IMR-90 (cell line): Measurements from ENCODE around the gene RASSF3. TPM values are rescaled to one million over a fixed set of nuclear protein-coding genes. Genes with fewer than 3 reads are reported as not detected.

Source experiments
- ATAC-seq: fragments of 200-7000 bp; cut with Tn5 transposase; 2 replicates; pipeline ENCODE4 v1.9.1; 2020; ENCODE audit warnings: low read depth, mild to moderate bottlenecking, moderate library complexity
- BruUV-seq: library from RNA; stranded (reverse); fragments of 400-500 nt; replicated peaks from 2 replicates; lab custom pipeline; 2021; lab: Mats Ljungman, UMichigan
- CTCF ChIA-PET: fragments of 300-600 bp; formaldehyde crosslinking; extraction: SDS; loops from one replicate; lab custom pipeline; 2021; ENCODE audit warnings: antibody characterized with exemption; lab: Yijun Ruan, JAX
- POLR2A ChIA-PET: fragments of 300-600 bp; sonication (Branson Sonifier 250); formaldehyde crosslinking; loops from one replicate; lab custom pipeline; 2022; ENCODE audit warnings: antibody characterized with exemption; ENCODE audit not compliant: unreplicated experiment; lab: Charles Lee
- DNase-seq: peaks from one replicate; pipeline ENCODE4 v3.0.0; 2013
- H2AFZ ChIP-seq: replicated peaks from 2 replicates; pipeline ENCODE3; 2013; ENCODE audit warnings: low read length, mild to moderate bottlenecking; ENCODE audit not compliant: poor library complexity
- H2AK5ac ChIP-seq: 2 replicates; pipeline ENCODE4 v1.6.1; 2013; ENCODE audit warnings: low read depth, low read length, inconsistent platforms
- H2AK9ac ChIP-seq: replicated peaks from 2 replicates; pipeline ENCODE3; 2013; ENCODE audit warnings: mild to moderate bottlenecking, low read depth, low read length, moderate library complexity; ENCODE audit not compliant: poor library complexity
- H2BK120ac ChIP-seq: 2 replicates; pipeline ENCODE4 v1.6.1; 2013; ENCODE audit warnings: low read depth, low read length, inconsistent platforms
- H2BK15ac ChIP-seq: 3 replicates; pipeline ENCODE4 v1.6.1; 2013; ENCODE audit warnings: low read depth, low read length, inconsistent platforms
- H2BK20ac ChIP-seq: 2 replicates; pipeline ENCODE4 v1.6.1; 2013; ENCODE audit warnings: low read depth, mild to moderate bottlenecking, inconsistent platforms, low read length, moderate library complexity
- H2BK5ac ChIP-seq: 2 replicates; pipeline ENCODE4 v1.6.1; 2013; ENCODE audit warnings: mild to moderate bottlenecking, low read depth, low read length, inconsistent platforms; ENCODE audit not compliant: poor library complexity, severe bottlenecking
- H3K14ac ChIP-seq: replicated peaks from 2 replicates; pipeline ENCODE4 v1.6.1; 2013; ENCODE audit warnings: low read depth, low read length, inconsistent platforms
- H3K18ac ChIP-seq: 2 replicates; pipeline ENCODE4 v1.6.1; 2013; ENCODE audit warnings: low read depth, low read length, control low read depth
- H3K23ac ChIP-seq: 2 replicates; pipeline ENCODE4 v1.6.1; 2013; ENCODE audit warnings: low read depth, low read length, inconsistent platforms
- H3K27ac ChIP-seq: 2 replicates; pipeline ENCODE4 v1.5.1; 2013; ENCODE audit warnings: mild to moderate bottlenecking, control low read depth, low read length; ENCODE audit not compliant: insufficient read depth
- H3K27me3 ChIP-seq: 2 replicates; pipeline ENCODE4 v1.6.1; 2013; ENCODE audit warnings: low read length; ENCODE audit not compliant: control insufficient read depth, insufficient read depth
- H3K36me3 ChIP-seq: 2 replicates; pipeline ENCODE4 v1.6.1; 2013; ENCODE audit warnings: low read length, mixed read lengths; ENCODE audit not compliant: control insufficient read depth, insufficient read depth
- H3K4ac ChIP-seq: 2 replicates; pipeline ENCODE4 v1.6.1; 2013; ENCODE audit warnings: low read depth, low read length, inconsistent platforms
- H3K4me1 ChIP-seq: 2 replicates; pipeline ENCODE4 v1.6.1; 2013; ENCODE audit warnings: low read length, mixed read lengths; ENCODE audit not compliant: control insufficient read depth, insufficient read depth
- H3K4me2 ChIP-seq: 2 replicates; pipeline ENCODE4 v1.6.1; 2013; ENCODE audit warnings: low read depth, mild to moderate bottlenecking, control low read depth, low read length, moderate library complexity
- H3K4me3 ChIP-seq: 2 replicates; pipeline ENCODE4 v1.5.1; 2013; ENCODE audit warnings: low read depth, mild to moderate bottlenecking, control low read depth, low read length, moderate library complexity; ENCODE audit not compliant: insufficient read depth
- H3K56ac ChIP-seq: 2 replicates; pipeline ENCODE4 v1.6.1; 2013; ENCODE audit warnings: low read length, inconsistent platforms; ENCODE audit not compliant: insufficient read depth; ENCODE audit errors: extremely low read depth
- H3K79me1 ChIP-seq, 2 experiments: 2 replicates each; pipeline ENCODE4 v1.6.1; 2013; ENCODE audit warnings: low read length in 2 of 2, inconsistent platforms in 1 of 2, low read depth in 1 of 2
- H3K9ac ChIP-seq: 2 replicates; pipeline ENCODE4 v1.6.1; 2013; ENCODE audit warnings: low read depth, low read length, control low read depth
- H3K9me1 ChIP-seq: 2 replicates; pipeline ENCODE4 v1.6.1; 2013; ENCODE audit warnings: low read length, inconsistent platforms; ENCODE audit not compliant: insufficient read depth
- H3K9me3 ChIP-seq: 2 replicates; pipeline ENCODE4 v1.6.1; 2013; ENCODE audit warnings: low read length; ENCODE audit not compliant: control insufficient read depth, insufficient read depth
- H4K20me1 ChIP-seq: 2 replicates; pipeline ENCODE4 v1.6.1; 2013; ENCODE audit warnings: low read length, inconsistent platforms; ENCODE audit not compliant: insufficient read depth
- H4K5ac ChIP-seq: 2 replicates; pipeline ENCODE4 v1.6.1; 2013; ENCODE audit warnings: mild to moderate bottlenecking, low read depth, low read length, control low read depth
- H4K8ac ChIP-seq, 2 experiments: 2 replicates each; pipeline ENCODE4 v1.6.1; 2013; ENCODE audit warnings: low read depth in 2 of 2, low read length in 2 of 2, control low read depth in 1 of 2, inconsistent platforms in 1 of 2
- H4K91ac ChIP-seq: 2 replicates; pipeline ENCODE4 v1.6.1; 2013; ENCODE audit warnings: low read depth, low read length, inconsistent platforms; ENCODE audit not compliant: insufficient read depth
- BHLHE40 ChIP-seq: fragments of 150-350 bp; IDR thresholded peaks from 2 replicates; pipeline ENCODE4 v1.6.1; 2016; ENCODE audit warnings: mild to moderate bottlenecking, low read depth, low read length
- CEBPB ChIP-seq: IDR thresholded peaks from 2 replicates; pipeline ENCODE4 v1.6.1; 2012; ENCODE audit warnings: low read depth, low read length, improper control_type of control experiment
- CHD1 ChIP-seq: IDR thresholded peaks from 2 replicates; pipeline ENCODE4 v1.6.1; 2012; ENCODE audit warnings: low read depth, low read length, improper control_type of control experiment
- CTCF ChIP-seq: conservative IDR thresholded peaks from 2 replicates; pipeline ENCODE4 v1.5.1; 2012; ENCODE audit warnings: mild to moderate bottlenecking, low read depth, low read length, improper control_type of control experiment
- FOS ChIP-seq: fragments of 150-350 bp; IDR thresholded peaks from 2 replicates; pipeline ENCODE4 v1.6.1; 2016; ENCODE audit warnings: low read depth, low read length
- MAFK ChIP-seq: IDR thresholded peaks from 2 replicates; pipeline ENCODE4 v1.6.1; 2012; ENCODE audit warnings: low read depth, low read length, improper control_type of control experiment
- MAZ ChIP-seq: IDR thresholded peaks from 2 replicates; pipeline ENCODE4 v1.6.1; 2012; ENCODE audit warnings: low read depth, mild to moderate bottlenecking, low read length, improper control_type of control experiment, moderate library complexity, borderline replicate concordance
- MXI1 ChIP-seq: IDR thresholded peaks from 2 replicates; pipeline ENCODE4 v1.6.1; 2012; ENCODE audit warnings: low read depth, mild to moderate bottlenecking, low read length, moderate library complexity, borderline replicate concordance
- NFE2L2 ChIP-seq: fragments of 150-350 bp; IDR thresholded peaks from 2 replicates; pipeline ENCODE4 v1.6.1; 2016; ENCODE audit warnings: low read depth, mild to moderate bottlenecking, low read length
- POLR2A ChIP-seq: IDR thresholded peaks from 2 replicates; pipeline ENCODE4 v1.6.1; 2012; ENCODE audit warnings: mild to moderate bottlenecking, low read depth, low read length
- RAD21 ChIP-seq: IDR thresholded peaks from 2 replicates; pipeline ENCODE4 v1.6.1; 2012; ENCODE audit warnings: low read length, improper control_type of control experiment
- RCOR1 ChIP-seq: IDR thresholded peaks from 2 replicates; pipeline ENCODE4 v1.6.1; 2012; ENCODE audit warnings: mild to moderate bottlenecking, low read length, improper control_type of control experiment; ENCODE audit not compliant: insufficient replicate concordance
- RFX5 ChIP-seq: IDR thresholded peaks from 2 replicates; pipeline ENCODE4 v1.8.0; 2012; ENCODE audit warnings: low read depth, mild to moderate bottlenecking, low read length, moderate library complexity
- WGBS, 2 experiments: methylation state at CpG; one replicate each; pipeline versions ENCODE4 v1.1.5 to v1.1.7; 2013; ENCODE audit warnings: missing lambda C conversion rate in 2 of 2; ENCODE audit not compliant: insufficient read length in 1 of 2; ENCODE audit errors: extremely low coverage in 2 of 2; 5-methylcytosine and 5-hydroxymethylcytosine counted together
- dilution Hi-C: fragments of 300-500 bp; cut with HindIII; formaldehyde crosslinking; loops from one replicate; pipeline ENCODE4 v1.14.3; 2018; ENCODE audit warnings: low sequenced_read_pairs; ENCODE audit not compliant: unreplicated experiment
- in situ Hi-C: fragments of 300-500 bp; cut with MboI; formaldehyde crosslinking; loops from 3 replicates; pipeline ENCODE4 v1.14.3; 2019; ENCODE audit warnings: low sequenced_read_pairs, inconsistent platforms, mixed read lengths
- intact Hi-C: fragments of 100-400 bp; cut with micrococcal nuclease; formaldehyde crosslinking; loops from 2 replicates; pipeline ENCODE4 v1.10.0; 2022
- polyA plus RNA-seq, 3 experiments: library from polyadenylated mRNA; depleted of rRNA; stranded (reverse); fragments of >200 nt; gene quantifications; 2 replicates each; pipeline ENCODE4 v1.2.3, GENCODE V29; 2012; ENCODE audit warnings: low replicate concordance in 1 of 3
- total RNA-seq: library from RNA; depleted of rRNA; stranded (reverse); fragments of >200 nt; gene quantifications from 2 replicates; pipeline ENCODE4 v1.2.3, GENCODE V29; 2012
- TF ChIP-seq, protein P1 (sequence below): fragments of 150-350 bp; IDR thresholded peaks from 2 replicates; pipeline ENCODE4 v1.6.1; 2017; ENCODE audit warnings: mild to moderate bottlenecking, antibody characterized with exemption, low read length, low read depth
- TF ChIP-seq, protein P2 (sequence below): fragments of 150-350 bp; IDR thresholded peaks from 2 replicates; pipeline ENCODE4 v1.6.1; 2016; ENCODE audit warnings: low read depth, mild to moderate bottlenecking, low read length, moderate library complexity, borderline replicate concordance

RASSF3 gene
- total and polyA plus RNA-seq, 2 of the 4 experiments (the other 2 are of a cell fraction) = 18.7 to 39.3 TPM

DNA sequence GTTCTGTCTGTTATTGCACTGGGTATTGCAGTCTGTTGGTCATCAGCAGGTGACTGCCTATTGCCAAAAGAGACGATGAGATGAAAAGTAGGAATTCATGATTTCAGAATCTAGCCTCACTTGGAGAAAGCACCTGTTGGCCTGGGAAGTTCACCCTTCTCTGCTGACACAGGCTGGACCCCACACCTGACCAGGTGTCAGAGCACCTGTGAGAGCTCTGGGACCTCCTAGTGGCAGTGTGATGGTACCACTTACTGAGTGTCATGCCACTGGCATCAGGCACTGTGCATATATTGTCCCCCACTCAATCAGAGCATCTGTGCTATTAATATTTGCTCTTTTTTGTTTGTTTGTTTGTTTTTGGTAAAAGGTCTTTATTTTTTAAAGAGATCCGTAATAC lies 68.0 kb downstream of the RASSF3 start:
- no TSS peak for BruUV-seq
- DNase-seq (no peak), ATAC-seq (no peak)
- dilution Hi-C loops (no loop called here), intact Hi-C loops (no loop called here), in situ Hi-C loops (no loop called here)
- Histone ChIP-seq H3K18ac (no peak overlapping the region), H3K4me3 (no peak overlapping the region), H2BK20ac (no peak overlapping the region), H4K91ac (no peak overlapping the region), H4K8ac (no peak overlapping the region), H3K36me3 (no peaks in the 10 kb centered on the region), H3K27me3 (no peaks in the 10 kb centered on the region), H2AK5ac (no peak overlapping the region), H3K56ac (no peak overlapping the region), H2BK15ac (no peak overlapping the region), H2AK9ac (no peak overlapping the region), H3K9ac (no peak overlapping the region), H2BK5ac (no peak overlapping the region), H3K79me1 (peaks cover 39 to 91% of the 10 kb centered on the region in 2 experiments), H3K4me1 (peaks cover 19% of the 10 kb centered on the region), H3K4ac (no peak overlapping the region), H3K9me1 (peaks cover 22% of the 10 kb centered on the region), H3K23ac (no peak overlapping the region), H3K9me3 (no peaks in the 10 kb centered on the region), H4K20me1 (peaks cover 43% of the 10 kb centered on the region; the same call in 1 of the 2 replicates), H3K14ac (no peak overlapping the region), H4K5ac (no peak overlapping the region), H2AFZ (no peak overlapping the region), H2BK120ac (no peak overlapping the region), H3K4me2 (no peak overlapping the region), H3K27ac (no peak overlapping the region)
- CTCF ChIA-PET = no interaction called here
- POLR2A ChIA-PET = no interaction called here
- no peak for TF ChIP-seq NFE2L2
- TF ChIP-seq CHD1 = no peak
- no peak for TF ChIP-seq CTCF
- TF ChIP-seq RFX5 = no peak
- no peak for TF ChIP-seq RAD21
- TF ChIP-seq POLR2A = no peak
- TF ChIP-seq, protein P1, sequence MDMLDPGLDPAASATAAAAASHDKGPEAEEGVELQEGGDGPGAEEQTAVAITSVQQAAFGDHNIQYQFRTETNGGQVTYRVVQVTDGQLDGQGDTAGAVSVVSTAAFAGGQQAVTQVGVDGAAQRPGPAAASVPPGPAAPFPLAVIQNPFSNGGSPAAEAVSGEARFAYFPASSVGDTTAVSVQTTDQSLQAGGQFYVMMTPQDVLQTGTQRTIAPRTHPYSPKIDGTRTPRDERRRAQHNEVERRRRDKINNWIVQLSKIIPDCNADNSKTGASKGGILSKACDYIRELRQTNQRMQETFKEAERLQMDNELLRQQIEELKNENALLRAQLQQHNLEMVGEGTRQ = no peak
- TF ChIP-seq CEBPB = no peak
- TF ChIP-seq MXI1 = no peak
- TF ChIP-seq BHLHE40 = no peak
- TF ChIP-seq, protein P2, sequence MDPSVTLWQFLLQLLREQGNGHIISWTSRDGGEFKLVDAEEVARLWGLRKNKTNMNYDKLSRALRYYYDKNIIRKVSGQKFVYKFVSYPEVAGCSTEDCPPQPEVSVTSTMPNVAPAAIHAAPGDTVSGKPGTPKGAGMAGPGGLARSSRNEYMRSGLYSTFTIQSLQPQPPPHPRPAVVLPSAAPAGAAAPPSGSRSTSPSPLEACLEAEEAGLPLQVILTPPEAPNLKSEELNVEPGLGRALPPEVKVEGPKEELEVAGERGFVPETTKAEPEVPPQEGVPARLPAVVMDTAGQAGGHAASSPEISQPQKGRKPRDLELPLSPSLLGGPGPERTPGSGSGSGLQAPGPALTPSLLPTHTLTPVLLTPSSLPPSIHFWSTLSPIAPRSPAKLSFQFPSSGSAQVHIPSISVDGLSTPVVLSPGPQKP = no peak
- no peak for TF ChIP-seq MAZ
- no peak for TF ChIP-seq FOS
- TF ChIP-seq RCOR1 = no peak
- TF ChIP-seq MAFK = no peak
- WGBS, 2 experiments = no CpG with 5 or more reads among the region's 2 CpGs
